A673 (cell line): ENCODE measurements around the gene U2AF1.
"Not testable (repeated sequence)": the region's sequence is repeated elsewhere in the genome, so short reads cannot be mapped to it uniquely, and the experiment has no call there.

Experiments
- CTCF ChIP-seq: fragments of 300-800, 200-600 bp; sonication (generic); conservative IDR thresholded peaks from 2 replicates; pipeline ENCODE4 v1.5.1; 2017; ENCODE audit warnings: low read depth, mild to moderate bottlenecking, antibody characterized with exemption, low read length, moderate library complexity, mixed read lengths
- EZH2 ChIP-seq: fragments of 200-600 bp; sonication (generic); IDR thresholded peaks from 2 replicates; pipeline ENCODE4 v1.6.1; 2017; ENCODE audit warnings: borderline replicate concordance, low read depth, mild to moderate bottlenecking, mixed read lengths, antibody characterized with exemption, low read length; ENCODE audit not compliant: poor library complexity, severe bottlenecking

GRCh38 chr21:43076643-43077042 lies 30.7 kb downstream of the U2AF1 start:
- TF ChIP-seq EZH2, CTCF: not testable (repeated sequence)
